Measurements from ENCODE around the gene COMMD1.

COMMD1 gene

GRCh38 chr2:62054916-62055450, 149.5 kb downstream of the COMMD1 start:
- Histone ChIP-seq H4K20me1 (no peaks in the 10 kb centered on the region), H3K36me3 (no peaks in the 10 kb centered on the region), H3K4me3 (no peak overlapping the region), H3K27ac (no peak overlapping the region), H3K9me3 (no peaks in the 10 kb centered on the region), H3K27me3 (no peaks in the 10 kb centered on the region), H3K9ac (no peak overlapping the region), H3K4me1 (no peaks in the 10 kb centered on the region), H3K4me2 (no peak overlapping the region)
- TF ChIP-seq Cebpa-rat (IDR thresholded peaks at IDR 0.05) = no peak

- Histone ChIP-seq H4K20me1 (no peaks in the 10 kb centered on the region), H3K36me3 (no peaks in the 10 kb centered on the region), H3K27me3 (no peaks in the 10 kb centered on the region), H3K9me3 (no peaks in the 10 kb centered on the region), H3K4me3 (no peak overlapping the region), H3K9ac (no peak overlapping the region), H3K4me2 (no peak overlapping the region), H3K27ac (no peak overlapping the region), H3K4me1 (no peaks in the 10 kb centered on the region)
- TF ChIP-seq Cebpa-rat (IDR thresholded peaks at IDR 0.05) = no peak
These were observed 150.4 kb downstream of the COMMD1 start for GRCh38 chr2:62055724-62056336.

- no peaks in the 10 kb centered on the region for H3K36me3 ChIP-seq
- H3K9me3 ChIP-seq = no peaks in the 10 kb centered on the region
- H3K4me1 ChIP-seq = no peaks in the 10 kb centered on the region
- H3K27ac ChIP-seq = no peak overlapping the region
- H3K4me2 ChIP-seq = no peak overlapping the region
- no peaks in the 10 kb centered on the region for H4K20me1 ChIP-seq
- TF ChIP-seq Cebpa-rat (IDR thresholded peaks at IDR 0.05) = no peak
- H3K4me3 ChIP-seq = no peak overlapping the region
- no peaks in the 10 kb centered on the region for H3K27me3 ChIP-seq
- H3K9ac ChIP-seq = no peak overlapping the region
These were observed 150.9 kb downstream of the COMMD1 start for GRCh38 chr2:62056341-62056740.

GRCh38 chr2:62065243-62065642, 159.8 kb downstream of the COMMD1 start:
- no peak overlapping the region for H3K9ac ChIP-seq
- peaks cover 18% of the 10 kb centered on the region for H3K9me3 ChIP-seq
- H3K4me3 ChIP-seq = no peak overlapping the region
- H3K27me3 ChIP-seq = no peaks in the 10 kb centered on the region
- H3K27ac ChIP-seq = no peak overlapping the region
- H3K36me3 ChIP-seq = peaks cover 4% of the 10 kb centered on the region; the same call in 1 of the 2 replicates
- no peak for TF ChIP-seq Cebpa-rat (IDR thresholded peaks at IDR 0.05)
- no peaks in the 10 kb centered on the region for H3K4me1 ChIP-seq
- no peaks in the 10 kb centered on the region for H4K20me1 ChIP-seq
- H3K4me2 ChIP-seq = no peak overlapping the region

- no peaks in the 10 kb centered on the region for H3K27me3 ChIP-seq
- TF ChIP-seq Cebpa-rat (IDR thresholded peaks at IDR 0.05) = no peak
- H3K4me2 ChIP-seq = no peak overlapping the region
- no peaks in the 10 kb centered on the region for H4K20me1 ChIP-seq
- peaks cover 16% of the 10 kb centered on the region for H3K36me3 ChIP-seq
- no peak overlapping the region for H3K27ac ChIP-seq
- H3K4me1 ChIP-seq = no peaks in the 10 kb centered on the region
- no peak overlapping the region for H3K9ac ChIP-seq
- no peak overlapping the region for H3K4me3 ChIP-seq
- peaks cover 42% of the 10 kb centered on the region for H3K9me3 ChIP-seq
These were observed 165.7 kb downstream of the COMMD1 start for GRCh38 chr2:62071126-62071598.

GRCh38 chr2:62071760-62072680, 166.5 kb downstream of the COMMD1 start:
- H3K9me3 ChIP-seq = peaks cover 42% of the 10 kb centered on the region
- no peak overlapping the region for H3K4me3 ChIP-seq
- no peaks in the 10 kb centered on the region for H3K27me3 ChIP-seq
- H3K27ac ChIP-seq = no peak overlapping the region
- H3K4me1 ChIP-seq = peaks cover 7% of the 10 kb centered on the region
- no peak overlapping the region for H3K9ac ChIP-seq
- H4K20me1 ChIP-seq = no peaks in the 10 kb centered on the region
- H3K36me3 ChIP-seq = peaks cover 16% of the 10 kb centered on the region
- no peak overlapping the region for H3K4me2 ChIP-seq
- TF ChIP-seq Cebpa-rat (IDR thresholded peaks at IDR 0.05) = no peak

- Histone ChIP-seq H3K4me1 (peaks cover 14% of the 10 kb centered on the region), H3K27me3 (no peaks in the 10 kb centered on the region), H3K4me3 (no peak overlapping the region), H3K9me3 (peaks cover 45% of the 10 kb centered on the region), H4K20me1 (no peaks in the 10 kb centered on the region), H3K9ac (no peak overlapping the region), H3K4me2 (no peak overlapping the region), H3K27ac (no peak overlapping the region), H3K36me3 (peaks cover 16% of the 10 kb centered on the region)
- TF ChIP-seq Cebpa-rat (IDR thresholded peaks at IDR 0.05) = no peak
These were observed 168.8 kb downstream of the COMMD1 start for GRCh38 chr2:62074233-62074632.

- Histone ChIP-seq H3K36me3 (peaks cover 14% of the 10 kb centered on the region), H3K9ac (no peak overlapping the region), H3K4me2 (peak overlapping the region; percentile 39), H3K4me3 (no peak overlapping the region), H3K9me3 (peaks cover 29% of the 10 kb centered on the region), H4K20me1 (no peaks in the 10 kb centered on the region), H3K4me1 (peaks cover 14% of the 10 kb centered on the region), H3K27me3 (no peaks in the 10 kb centered on the region), H3K27ac (no peak overlapping the region)
- TF ChIP-seq Cebpa-rat (IDR thresholded peaks at IDR 0.05) = no peak
These were observed 171.6 kb downstream of the COMMD1 start for GRCh38 chr2:62076980-62077638.

GRCh38 chr2:62084801-62085200, 179.3 kb downstream of the COMMD1 start:
- no peak overlapping the region for H3K4me3 ChIP-seq
- H3K36me3 ChIP-seq = no peaks in the 10 kb centered on the region
- no peak overlapping the region for H3K27ac ChIP-seq
- no peak overlapping the region for H3K4me2 ChIP-seq
- H3K27me3 ChIP-seq = no peaks in the 10 kb centered on the region
- no peak for TF ChIP-seq Cebpa-rat (IDR thresholded peaks at IDR 0.05)
- no peaks in the 10 kb centered on the region for H3K9me3 ChIP-seq
- no peaks in the 10 kb centered on the region for H3K4me1 ChIP-seq
- no peak overlapping the region for H3K9ac ChIP-seq
- H4K20me1 ChIP-seq = no peaks in the 10 kb centered on the region
